Neutrophil (primary cell): Measurements from ENCODE around the gene RHOH.
A peak's percentile ranks its signal among the peaks of the same experiment; 100 is the strongest.

ENCODE experiments used
- H3K27ac ChIP-seq: fragments of 200-600 bp; sonication (generic); 2 replicates; pipeline ENCODE4 v1.5.1; 2016; ENCODE audit warnings: mild to moderate bottlenecking, moderate library complexity
- H3K27me3 ChIP-seq: fragments of 200-600 bp; sonication (generic); 2 replicates; pipeline ENCODE4 v1.6.0; 2016; ENCODE audit warnings: mild to moderate bottlenecking
- H3K36me3 ChIP-seq: fragments of 200-600 bp; sonication (generic); 2 replicates; pipeline ENCODE4 v1.5.1; 2017
- H3K4me1 ChIP-seq, 2 experiments: fragments of 200-600 bp in 1 of 2; sonication (generic) in 1 of 2; 1 replicate in 1 of 2; 2 replicates in 1 of 2; pipeline versions ENCODE4 v1.5.1 to v1.6.1; 2013 to 2016; ENCODE audit warnings: low read depth in 1 of 2, low read length in 1 of 2, mild to moderate bottlenecking in 1 of 2, moderate library complexity in 1 of 2; ENCODE audit not compliant: control insufficient read depth in 1 of 2, insufficient read depth in 1 of 2
- H3K4me3 ChIP-seq, 2 experiments: fragments of 200-600 bp in 1 of 2; sonication (generic) in 1 of 2; 1 replicate in 1 of 2; 2 replicates in 1 of 2; pipeline ENCODE4 v1.5.1; 2013 to 2016; ENCODE audit warnings: low read depth in 1 of 2, low read length in 1 of 2, mild to moderate bottlenecking in 1 of 2, moderate library complexity in 1 of 2
- H3K9me3 ChIP-seq: fragments of 200-600 bp; sonication (generic); 2 replicates; pipeline ENCODE4 v1.5.1; 2016
- CTCF ChIP-seq: fragments of 200-600 bp; sonication (generic); IDR thresholded peaks from 2 replicates; pipeline ENCODE4 v1.5.1; 2016; ENCODE audit warnings: antibody characterized with exemption

RHOH gene

DNA sequence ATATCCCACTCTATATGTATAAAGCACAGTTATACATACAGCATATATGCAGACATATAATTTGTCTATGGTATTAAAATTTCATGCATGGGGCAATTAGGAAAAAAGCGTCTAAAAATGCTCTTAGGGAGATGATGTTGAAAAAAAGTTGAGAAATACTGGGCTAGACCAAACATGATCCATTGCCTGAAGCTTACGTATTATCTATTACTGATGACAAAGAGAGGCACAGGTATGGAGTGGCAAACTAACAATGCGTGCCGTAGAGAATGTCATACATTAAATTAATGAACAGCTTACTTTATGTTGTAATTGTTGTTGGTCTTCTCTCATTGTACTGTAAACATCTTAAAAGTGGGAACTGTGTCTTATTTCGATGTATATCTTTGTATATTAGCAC is 13.9 kb downstream of the RHOH start:
- Histone ChIP-seq H3K27ac (peak overlapping the region; percentile 55), H3K4me3 (no peak overlapping the region), H3K36me3 (peaks cover 8% of the 10 kb centered on the region), H3K9me3 (no peaks in the 10 kb centered on the region), H3K4me1 (peaks cover 33 to 41% of the 10 kb centered on the region in 2 experiments), H3K27me3 (no peaks in the 10 kb centered on the region)
- no peak for TF ChIP-seq CTCF

GRCh38 chr4:40211224-40212185 is 14.7 kb downstream of the RHOH start:
- Histone ChIP-seq H3K27ac (peak overlapping the region; percentile 15), H3K4me3 (no peak overlapping the region), H3K9me3 (no peaks in the 10 kb centered on the region), H3K27me3 (no peaks in the 10 kb centered on the region), H3K4me1 (peaks cover 26 to 34% of the 10 kb centered on the region in 2 experiments), H3K36me3 (peaks cover 8% of the 10 kb centered on the region)
- TF ChIP-seq CTCF = no peak

DNA sequence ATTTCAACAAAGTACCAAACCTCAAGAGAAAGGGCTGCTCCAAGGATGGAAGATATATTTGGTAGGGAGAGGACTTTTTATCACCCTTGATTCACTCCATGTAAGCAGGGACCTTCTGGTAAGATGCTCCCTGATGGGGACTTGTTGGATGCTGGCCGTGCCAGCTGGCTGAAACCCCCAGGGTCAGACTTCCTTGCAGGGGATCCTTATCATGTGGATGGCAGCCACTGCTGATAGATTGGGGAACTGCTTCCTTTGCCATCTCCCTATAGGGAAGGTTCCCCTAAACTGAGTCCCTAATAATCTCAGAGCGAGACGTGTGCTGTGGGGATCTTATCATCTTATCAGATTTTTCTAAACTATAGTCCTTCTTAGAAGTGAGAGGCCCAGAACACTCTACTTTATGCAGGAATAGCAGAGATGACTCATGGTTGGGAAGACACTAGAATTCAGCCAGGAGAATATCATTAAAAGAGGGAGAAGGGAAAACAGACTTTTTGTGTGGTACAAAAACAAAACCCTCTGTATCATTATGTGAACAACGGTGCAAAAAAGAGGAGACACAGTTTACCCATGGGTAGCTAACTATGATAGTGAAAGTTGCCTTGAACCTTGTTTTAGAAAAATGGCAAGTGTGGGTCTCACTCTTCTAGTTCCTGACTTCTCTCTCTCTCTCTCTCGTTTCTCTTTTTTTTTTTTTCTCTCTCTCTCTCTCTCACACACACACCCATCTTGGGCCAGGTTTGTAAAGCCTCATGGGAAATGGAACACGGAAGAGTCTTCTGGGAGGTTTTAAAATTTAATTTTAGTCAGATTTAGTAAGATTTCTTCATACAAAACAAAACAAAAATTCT is 16.1 kb downstream of the RHOH start:
- peaks cover 15 to 21% of the 10 kb centered on the region in 2 experiments for H3K4me1 ChIP-seq

DNA sequence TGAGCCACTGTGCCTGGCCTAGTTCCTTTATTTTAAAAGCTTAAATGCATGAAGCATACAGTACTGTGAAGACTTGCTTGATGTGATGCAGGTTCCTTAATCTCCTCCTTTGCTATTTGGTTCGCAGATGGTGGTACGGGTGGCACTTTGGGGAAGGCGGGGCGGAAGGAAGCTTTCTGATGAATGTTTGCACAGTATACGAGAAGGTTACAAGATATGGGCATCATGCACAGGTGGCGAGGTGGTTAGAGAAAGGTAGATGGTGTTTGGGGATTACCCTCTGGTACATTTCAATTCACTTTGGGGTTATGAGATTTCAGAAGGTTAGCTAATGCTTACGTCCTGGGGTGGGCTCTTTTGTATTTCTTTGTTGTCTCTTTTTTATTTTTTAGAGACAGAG is 17.2 kb downstream of the RHOH start:
- H3K4me3 ChIP-seq = no peak overlapping the region
- H3K27ac ChIP-seq = no peak overlapping the region
- no peaks in the 10 kb centered on the region for H3K27me3 ChIP-seq
- H3K36me3 ChIP-seq = peaks cover 17% of the 10 kb centered on the region
- peaks cover 15 to 21% of the 10 kb centered on the region in 2 experiments for H3K4me1 ChIP-seq
- no peak for TF ChIP-seq CTCF
- H3K9me3 ChIP-seq = no peaks in the 10 kb centered on the region

More for the DNA sequence above, 16.1 kb downstream of the RHOH start:
- Histone ChIP-seq H3K4me3 (no peak overlapping the region), H3K27ac (peak overlapping the region; percentile 17), H3K27me3 (no peaks in the 10 kb centered on the region), H3K9me3 (no peaks in the 10 kb centered on the region), H3K36me3 (peaks cover 11% of the 10 kb centered on the region)
- TF ChIP-seq CTCF = no peak

DNA sequence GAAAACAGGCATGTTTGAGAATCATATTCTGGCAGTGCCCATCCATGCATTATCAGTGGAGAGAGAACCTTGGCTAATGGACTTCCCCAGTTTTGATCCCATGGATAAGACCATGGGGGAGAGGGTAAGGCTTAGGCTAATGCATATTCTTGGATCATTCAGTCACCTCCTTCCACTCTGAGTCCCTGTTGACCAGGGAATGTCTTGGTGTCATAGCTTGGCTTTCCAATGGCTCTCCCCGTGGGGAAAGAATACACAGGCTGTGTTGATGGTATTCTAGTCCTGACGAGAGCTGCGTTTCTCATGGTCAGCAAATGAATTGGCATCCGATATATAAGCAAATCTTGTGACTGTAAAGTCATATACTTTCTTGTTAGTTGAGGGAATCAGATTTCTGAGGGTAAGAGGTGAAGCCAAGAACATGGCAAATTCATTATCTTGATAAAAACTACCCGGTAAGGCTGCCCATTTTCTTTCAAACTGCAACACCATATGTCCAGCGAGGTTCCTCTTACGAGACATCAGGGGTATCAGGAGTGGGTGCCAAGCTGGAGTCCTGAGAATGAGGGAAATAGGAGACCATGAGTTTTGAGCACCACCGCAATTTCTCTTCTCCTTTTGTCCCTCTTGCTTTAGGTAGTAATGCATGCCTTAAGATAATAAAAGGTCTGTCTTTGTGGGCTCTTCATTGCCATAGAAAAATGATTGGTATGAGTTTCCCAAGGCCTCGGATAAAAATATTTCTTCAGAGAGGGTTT is 18.0 kb downstream of the RHOH start:
- no peak overlapping the region for H3K4me3 ChIP-seq
- no peak overlapping the region for H3K27ac ChIP-seq
- H3K36me3 ChIP-seq = peaks cover 17% of the 10 kb centered on the region
- peaks cover 11 to 16% of the 10 kb centered on the region in 2 experiments for H3K4me1 ChIP-seq
- H3K9me3 ChIP-seq = no peaks in the 10 kb centered on the region
- TF ChIP-seq CTCF = no peak
- no peaks in the 10 kb centered on the region for H3K27me3 ChIP-seq
